NOMO-1 treated with dmso at 0.1 percent for 144 hours (cell line): Measurements from ENCODE around the gene ARHGEF19.

Experiments
- DNase-seq: peaks from one replicate; lab custom pipeline; 2025; ENCODE audit not compliant: unreplicated experiment; lab: John Stamatoyannopoulos, UW

ARHGEF19 gene

DNA sequence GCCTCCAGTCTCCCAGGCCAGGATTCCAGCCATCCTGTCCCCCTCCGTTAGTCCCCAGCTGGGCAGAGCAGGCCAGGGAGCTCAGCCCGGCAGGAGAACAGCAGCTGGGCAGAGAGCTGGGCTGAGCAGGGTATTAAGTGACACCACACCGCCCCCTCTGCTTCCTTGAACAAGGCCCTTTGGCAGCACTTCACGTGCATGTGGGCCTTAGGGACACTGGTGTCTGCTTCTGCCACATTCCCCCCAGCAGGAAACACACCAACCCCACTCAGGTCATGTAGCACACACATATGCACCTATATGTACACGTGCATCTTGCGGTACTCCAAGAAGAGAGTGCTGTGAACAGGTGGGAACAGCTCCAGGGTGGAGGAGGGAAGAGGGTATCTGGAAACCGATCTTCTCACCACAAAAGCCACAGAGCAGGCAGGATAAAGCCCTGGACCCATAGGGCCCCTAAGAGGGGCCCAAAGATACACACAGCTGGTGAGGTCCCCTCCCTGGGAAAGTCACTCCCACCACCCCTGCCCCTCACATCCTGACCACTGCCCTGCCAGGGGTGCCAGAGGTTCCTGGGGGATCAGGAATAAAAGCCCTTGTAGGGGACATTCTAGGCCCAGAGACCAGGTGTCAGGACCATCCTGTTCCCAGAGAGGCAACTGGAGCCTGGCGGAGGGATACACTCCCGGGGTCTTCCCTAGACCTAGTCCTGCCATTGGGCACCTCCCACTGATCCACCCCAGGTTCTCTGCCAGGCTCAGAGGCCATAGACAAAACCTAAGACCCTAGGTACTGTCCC lies 61.1 kb downstream of the ARHGEF19 start:
- no peak for DNase-seq

DNA sequence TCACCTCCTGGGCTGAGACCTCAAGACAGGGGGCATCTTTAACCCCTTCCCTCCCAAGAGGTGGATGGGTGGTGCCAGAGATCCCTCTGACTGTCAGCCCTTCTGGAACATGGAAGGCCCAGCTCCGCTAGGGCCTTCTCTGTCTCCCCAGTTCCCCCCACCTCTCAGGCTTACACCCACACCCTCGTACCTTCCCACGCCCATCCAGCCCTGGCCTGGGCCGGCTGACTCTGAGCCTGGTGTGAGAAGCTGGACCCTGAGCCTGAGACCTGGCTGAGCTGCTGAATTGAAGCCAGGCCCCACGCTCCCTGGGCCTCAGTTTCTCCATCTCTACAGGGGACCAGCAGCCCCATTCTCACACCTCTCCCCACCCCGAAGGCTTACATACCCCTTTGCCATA lies 61.9 kb downstream of the ARHGEF19 start:
- DNase-seq: no peak

DNA sequence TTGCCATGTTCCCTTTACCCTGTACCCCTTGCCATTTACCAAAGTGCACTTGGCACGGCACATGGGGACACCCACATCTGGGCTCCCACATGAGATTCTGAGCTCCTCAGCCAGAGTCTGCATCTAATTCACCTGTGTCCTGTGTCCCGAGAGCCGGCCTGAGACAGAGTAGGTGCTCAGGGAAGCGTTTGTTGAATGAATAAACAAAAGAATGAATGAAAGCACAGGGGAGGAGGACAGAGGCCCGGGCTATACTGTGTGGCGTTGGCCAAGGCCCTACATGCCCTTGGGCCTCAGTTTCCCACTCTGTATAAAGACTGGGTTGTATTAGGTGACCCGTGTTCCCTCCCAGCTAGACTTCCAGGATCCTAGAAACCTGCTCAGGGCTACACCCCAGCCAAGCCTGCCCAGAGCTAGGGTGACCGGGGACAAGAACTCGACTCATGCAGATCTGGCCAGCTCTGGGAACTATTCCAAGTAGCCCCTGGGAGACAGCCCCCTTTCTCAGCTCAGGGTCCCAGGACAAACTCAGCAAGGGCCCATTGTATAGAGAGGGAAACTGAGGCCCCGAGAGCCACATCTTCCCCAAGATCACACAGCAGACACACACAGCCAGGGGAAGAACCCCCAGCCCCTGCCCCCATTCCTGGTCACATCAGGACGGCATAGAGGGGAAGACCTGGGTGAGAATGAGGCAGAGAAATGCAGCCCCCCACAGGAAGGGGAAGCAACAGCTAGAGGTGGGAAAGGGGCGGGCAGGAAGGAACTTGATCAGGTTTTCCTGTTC lies 62.6 kb downstream of the ARHGEF19 start:
- no peak for DNase-seq

DNA sequence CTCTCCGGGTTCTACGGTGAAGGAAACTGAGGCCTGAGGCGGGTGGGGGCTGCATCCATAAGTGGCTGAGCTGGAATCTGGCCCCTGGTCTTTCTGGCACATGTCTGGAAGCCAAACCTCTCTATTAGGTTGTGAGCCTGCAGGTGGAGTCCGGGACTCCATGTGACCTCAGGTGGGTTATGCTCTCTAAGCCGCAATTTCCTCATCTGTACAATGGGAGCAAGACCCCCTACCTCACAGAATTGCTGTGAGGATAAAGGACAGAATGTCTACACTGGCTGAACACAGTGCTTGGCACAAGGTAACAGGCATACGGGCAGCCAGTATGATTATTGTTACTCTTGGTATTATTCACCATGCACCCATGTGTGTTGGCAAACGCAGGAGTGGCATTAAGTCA lies 63.3 kb downstream of the ARHGEF19 start:
- DNase-seq: no peak

DNA sequence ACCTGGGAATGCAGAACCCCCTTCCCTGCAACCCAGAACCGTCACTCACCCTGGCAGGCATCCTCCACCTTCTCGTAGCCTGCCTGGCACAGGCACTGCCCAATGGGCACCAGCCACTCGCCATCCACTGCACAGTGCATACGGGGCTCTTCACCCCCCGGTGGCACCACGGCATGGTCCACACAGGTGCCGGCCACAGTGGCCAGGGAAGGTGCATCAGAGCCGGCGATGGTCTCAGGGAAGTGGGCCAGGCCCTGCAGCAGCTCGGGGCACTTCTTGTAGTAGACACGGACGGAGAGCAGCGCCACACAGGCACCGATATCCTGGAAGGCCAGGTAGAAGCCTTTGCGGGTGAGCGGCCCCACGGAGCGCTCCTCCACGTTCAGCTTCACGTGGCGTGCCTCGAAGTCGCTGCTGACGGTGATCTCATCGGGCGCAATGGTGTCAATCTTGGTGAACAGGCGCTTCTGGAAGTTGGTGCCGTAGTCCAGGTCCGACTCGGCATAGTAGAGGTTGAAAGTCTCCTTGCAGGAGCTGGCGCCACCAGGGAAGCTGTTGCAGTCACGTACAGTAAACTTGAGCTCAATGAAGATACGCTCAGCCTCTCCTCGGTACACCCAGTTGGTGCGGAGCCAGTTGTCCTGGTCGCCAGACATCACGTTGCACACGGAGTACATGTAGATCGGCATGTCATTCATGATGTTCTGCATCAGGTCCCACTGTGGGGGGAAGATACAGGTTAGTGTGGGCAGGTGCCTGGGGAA lies 63.9 kb downstream of the ARHGEF19 start:
- no peak for DNase-seq
